Spleen (tissue), 7 donors: Measurements from ENCODE around the gene TSHZ2.

Experiments used
- POLR2A ChIP-seq, 3 donors: fragments of 450-650 bp; IDR thresholded peaks; one replicate each; pipeline ENCODE4 v1.5.1; 2017; ENCODE audit warnings: antibody characterized with exemption in 3 of 3, mild to moderate bottlenecking in 1 of 3
- POLR2AphosphoS5 ChIP-seq, 3 donors: sonication (generic); formaldehyde crosslinking; IDR thresholded peaks; one replicate each; pipeline ENCODE4 v1.5.1; 2017; ENCODE audit warnings: antibody characterized with exemption in 3 of 3
- TF ChIP-seq, protein P1 (sequence below), 11 experiments: fragments of 200-600 bp in 7 of 11; fragments of 450-650 bp in 4 of 11; sonication (generic) in 4 of 11; IDR thresholded peaks in 8 of 11; conservative IDR thresholded peaks in 3 of 11; 1 replicate in 7 of 11; 2 replicates in 4 of 11; pipeline versions ENCODE4 v1.4.0 to v1.8.0; 2016 to 2021; ENCODE audit warnings: antibody characterized with exemption in 11 of 11, inconsistent platforms in 4 of 11, mild to moderate bottlenecking in 1 of 11
- donor health status: DM: no; HTN: no; CAD: no; lungs with moderate emphysema.
- donor health status: DM: no; HTN: no; CAD: no.
- donor health status: DM: no; HTN: no; CAD: no.

DNA sequence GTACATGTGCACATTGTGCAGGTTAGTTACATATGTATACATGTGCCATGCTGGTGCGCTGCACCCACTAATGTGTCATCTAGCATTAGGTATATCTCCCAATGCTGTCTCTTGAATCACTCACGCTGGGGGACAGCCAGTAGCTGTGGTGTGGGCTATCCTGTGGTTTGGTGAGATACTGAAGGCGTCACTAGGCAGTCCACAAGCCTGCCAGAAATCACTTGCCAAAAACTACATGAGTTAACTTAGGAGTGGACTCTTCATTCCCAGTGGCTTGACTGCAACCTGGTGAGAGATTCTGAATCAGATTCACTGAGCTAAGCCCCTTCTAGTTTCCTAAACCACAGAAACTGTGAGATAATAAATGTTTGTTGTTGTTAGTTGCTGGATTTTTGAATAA, 191.3 kb downstream of the TSHZ2 start:
- no peak for TF ChIP-seq POLR2A (IDR thresholded peaks at IDR 0.05)
- TF ChIP-seq, protein P1, sequence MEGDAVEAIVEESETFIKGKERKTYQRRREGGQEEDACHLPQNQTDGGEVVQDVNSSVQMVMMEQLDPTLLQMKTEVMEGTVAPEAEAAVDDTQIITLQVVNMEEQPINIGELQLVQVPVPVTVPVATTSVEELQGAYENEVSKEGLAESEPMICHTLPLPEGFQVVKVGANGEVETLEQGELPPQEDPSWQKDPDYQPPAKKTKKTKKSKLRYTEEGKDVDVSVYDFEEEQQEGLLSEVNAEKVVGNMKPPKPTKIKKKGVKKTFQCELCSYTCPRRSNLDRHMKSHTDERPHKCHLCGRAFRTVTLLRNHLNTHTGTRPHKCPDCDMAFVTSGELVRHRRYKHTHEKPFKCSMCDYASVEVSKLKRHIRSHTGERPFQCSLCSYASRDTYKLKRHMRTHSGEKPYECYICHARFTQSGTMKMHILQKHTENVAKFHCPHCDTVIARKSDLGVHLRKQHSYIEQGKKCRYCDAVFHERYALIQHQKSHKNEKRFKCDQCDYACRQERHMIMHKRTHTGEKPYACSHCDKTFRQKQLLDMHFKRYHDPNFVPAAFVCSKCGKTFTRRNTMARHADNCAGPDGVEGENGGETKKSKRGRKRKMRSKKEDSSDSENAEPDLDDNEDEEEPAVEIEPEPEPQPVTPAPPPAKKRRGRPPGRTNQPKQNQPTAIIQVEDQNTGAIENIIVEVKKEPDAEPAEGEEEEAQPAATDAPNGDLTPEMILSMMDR (IDR thresholded peaks at IDR 0.05 in 8 of 11, conservative IDR thresholded peaks at IDR 0.05 in 3 of 11) = no peak
- no peak for TF ChIP-seq POLR2AphosphoS5 (IDR thresholded peaks at IDR 0.05)
